H1 (cell line): ENCODE data around the gene MACF1. TPM values are rescaled to one million over a fixed set of nuclear protein-coding genes. Genes with fewer than 3 reads are reported as not detected.

Experiments used
- ATF2 ChIP-seq: IDR thresholded peaks from 2 replicates; pipeline ENCODE4 v1.6.1; 2012; ENCODE audit warnings: low read length, inconsistent platforms
- BRCA1 ChIP-seq: IDR thresholded peaks from 2 replicates; pipeline ENCODE4 v1.6.1; 2012; ENCODE audit warnings: low read depth, low read length, improper control_type of control experiment
- CBX5 ChIP-seq: fragments of 300-800, 300-1000 bp; sonication (generic); IDR thresholded peaks from 2 replicates; pipeline ENCODE4 v1.7.1; 2016; ENCODE audit warnings: antibody characterized with exemption, low read length, low read depth
- CTCF ChIP-seq, 3 experiments: IDR thresholded peaks; 1 replicate in 2 of 3; 2 replicates in 1 of 3; pipeline versions ENCODE4 v1.5.1 to v1.6.1; 2011; ENCODE audit warnings: low read length in 3 of 3, mild to moderate bottlenecking in 3 of 3, inconsistent platforms in 2 of 3, low read depth in 1 of 3, moderate library complexity in 1 of 3; ENCODE audit not compliant: insufficient read depth in 1 of 3; ENCODE audit errors: control extremely low read depth in 1 of 3
- GABPA ChIP-seq: IDR thresholded peaks from 2 replicates; pipeline ENCODE4 v1.6.1; 2011; ENCODE audit warnings: mild to moderate bottlenecking, low read length, moderate library complexity, borderline replicate concordance; ENCODE audit not compliant: insufficient read depth
- KDM1A ChIP-seq: fragments of 200-600, 300-600 bp; sonication (generic); IDR thresholded peaks from 2 replicates; pipeline ENCODE4 v1.7.1; 2016; ENCODE audit warnings: mild to moderate bottlenecking, low read length, borderline replicate concordance
- KDM4A ChIP-seq: IDR thresholded peaks from one replicate; pipeline ENCODE4 v1.7.1; 2012; ENCODE audit warnings: low read depth, mild to moderate bottlenecking, moderate library complexity, low read length, inconsistent platforms; ENCODE audit not compliant: severe bottlenecking
- PHF8 ChIP-seq: fragments of 200-600 bp; sonication (generic); conservative IDR thresholded peaks from 2 replicates; pipeline ENCODE4 v1.7.1; 2012; ENCODE audit warnings: low read depth, mild to moderate bottlenecking, inconsistent platforms, low read length, moderate library complexity
- SIRT6 ChIP-seq: IDR thresholded peaks from one replicate; pipeline ENCODE4 v1.7.1; 2012; ENCODE audit warnings: low read length, inconsistent platforms
- SP2 ChIP-seq: IDR thresholded peaks from 2 replicates; pipeline ENCODE4 v1.6.1; 2012; ENCODE audit warnings: mild to moderate bottlenecking, low read length, inconsistent platforms
- SP4 ChIP-seq: IDR thresholded peaks from 2 replicates; pipeline ENCODE4 v1.6.1; 2012; ENCODE audit warnings: low read length, inconsistent platforms
- polyA plus RNA-seq, 7 experiments: library from polyadenylated mRNA; depleted of rRNA in 3 of 7; stranded (reverse) in 5 of 7; unstranded in 2 of 7; fragments of >200 nt in 5 of 7; fragments of 200-250 nt in 2 of 7; gene quantifications; 1 replicate in 5 of 7; 2 replicates in 1 of 7; 4 replicates in 1 of 7; pipeline versions ENCODE4 v1.2.1 to v1.2.3, GENCODE V29; 2011 to 2013; ENCODE audit warnings: missing spikeins in 2 of 7, mixed read lengths in 2 of 7
- total RNA-seq: library from RNA; stranded (reverse); fragmentation: NEBNext Ultra II Directional; extraction: Animal tissue kit (Norgen Biotek cat#: 25700); gene quantifications from 2 replicates; pipeline ENCODE4 v1.2.1, GENCODE V29; 2021

Gene MACF1
- total and polyA plus RNA-seq, 2 of the 8 experiments (the other 6 are each of a cell fraction or from before 2014, with no cell fraction given) = 59.8 to 285 TPM

GRCh38 chr1:39409055-39409816 is 204.7 kb downstream of the MACF1 start (continued):
- 0 out of 4 replicates have a peak, but pooled peaks of 1 of the 3 experiments have one; percentile 1 for TF ChIP-seq CTCF (IDR thresholded peaks at IDR 0.05; ENCODE audit: control extremely low read depth in 1 of 3, insufficient read depth in 1 of 3, low read depth in 1 of 3, low read length in 3 of 3)
- no peak for TF ChIP-seq GABPA
- no peak for TF ChIP-seq ATF2
- 0 out of 2 replicates have a peak, but pooled peaks have one; percentile 41 for TF ChIP-seq PHF8
- TF ChIP-seq BRCA1 = no peak
- peak; percentile 71 for TF ChIP-seq KDM4A
- TF ChIP-seq SP2 = no peak
- no peak; the same call in 1 of the 2 replicates for TF ChIP-seq KDM1A
- TF ChIP-seq SP4 = no peak
- TF ChIP-seq CBX5 = no peak
- no peak for TF ChIP-seq SIRT6
